ENCODE data around the gene CYTH4.

DNA sequence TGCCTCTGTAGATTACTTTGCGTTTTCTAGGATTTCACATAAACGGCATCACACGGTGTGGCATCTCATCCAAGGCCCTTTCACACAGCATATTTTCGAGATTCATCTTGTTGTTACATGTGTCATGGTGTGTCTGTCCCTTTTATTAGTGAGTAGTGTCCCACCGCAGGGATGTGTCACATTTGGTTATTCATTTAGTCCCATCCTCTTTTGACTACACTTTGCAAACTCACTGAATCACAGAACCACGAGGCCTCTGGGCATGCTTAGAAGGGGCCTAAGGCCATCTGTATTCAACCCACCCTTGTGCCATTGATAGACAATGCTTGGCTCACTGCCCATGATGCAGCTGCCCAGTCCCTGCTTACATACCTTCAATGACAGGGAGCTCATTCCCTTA lies 34.1 kb upstream of the CYTH4 start:
- TF ChIP-seq, protein P1, sequence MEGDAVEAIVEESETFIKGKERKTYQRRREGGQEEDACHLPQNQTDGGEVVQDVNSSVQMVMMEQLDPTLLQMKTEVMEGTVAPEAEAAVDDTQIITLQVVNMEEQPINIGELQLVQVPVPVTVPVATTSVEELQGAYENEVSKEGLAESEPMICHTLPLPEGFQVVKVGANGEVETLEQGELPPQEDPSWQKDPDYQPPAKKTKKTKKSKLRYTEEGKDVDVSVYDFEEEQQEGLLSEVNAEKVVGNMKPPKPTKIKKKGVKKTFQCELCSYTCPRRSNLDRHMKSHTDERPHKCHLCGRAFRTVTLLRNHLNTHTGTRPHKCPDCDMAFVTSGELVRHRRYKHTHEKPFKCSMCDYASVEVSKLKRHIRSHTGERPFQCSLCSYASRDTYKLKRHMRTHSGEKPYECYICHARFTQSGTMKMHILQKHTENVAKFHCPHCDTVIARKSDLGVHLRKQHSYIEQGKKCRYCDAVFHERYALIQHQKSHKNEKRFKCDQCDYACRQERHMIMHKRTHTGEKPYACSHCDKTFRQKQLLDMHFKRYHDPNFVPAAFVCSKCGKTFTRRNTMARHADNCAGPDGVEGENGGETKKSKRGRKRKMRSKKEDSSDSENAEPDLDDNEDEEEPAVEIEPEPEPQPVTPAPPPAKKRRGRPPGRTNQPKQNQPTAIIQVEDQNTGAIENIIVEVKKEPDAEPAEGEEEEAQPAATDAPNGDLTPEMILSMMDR (conservative IDR thresholded peaks at IDR 0.05): no peak
- TF ChIP-seq EZH2 (IDR thresholded peaks at IDR 0.05; ENCODE audit: low read depth): no peak
